Measurements from ENCODE around the gene BIN1.

BIN1 gene

DNA sequence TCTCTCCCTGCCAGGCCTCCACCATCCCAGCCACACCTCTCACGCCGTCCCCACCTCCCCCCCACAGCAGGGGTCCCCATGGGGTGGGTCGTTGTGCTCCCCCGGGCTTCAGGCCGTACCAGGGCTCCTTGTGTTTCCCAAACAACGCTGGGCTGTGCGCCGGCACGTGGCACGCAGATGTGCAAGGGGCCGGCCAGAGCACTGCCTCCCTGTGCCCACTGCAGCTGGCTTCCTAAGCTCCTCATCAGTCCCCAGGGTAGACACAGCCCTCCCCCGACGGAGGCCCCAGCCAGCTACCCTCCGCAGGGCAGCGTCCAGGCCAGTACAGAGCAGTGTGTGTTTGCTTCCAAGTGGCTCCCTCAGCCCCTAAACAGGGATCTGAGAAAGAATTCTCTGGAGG lies 34.0 kb downstream of the BIN1 start:
- Mint-ChIP-seq H3K27ac (peak overlapping the region in 2 of 3 experiments; percentile 53 to 79), H3K4me1 (peaks cover 48% of the 10 kb centered on the region), H3K27me3 (ENCODE audit: low read depth) (peaks cover 1% of the 10 kb centered on the region), H3K4me3 (no peak overlapping the region), H3K9me3 (no peaks in the 10 kb centered on the region), H3K36me3 (ENCODE audit: low read depth) (peaks cover 14% of the 10 kb centered on the region)
- TF ChIP-seq, protein P1, sequence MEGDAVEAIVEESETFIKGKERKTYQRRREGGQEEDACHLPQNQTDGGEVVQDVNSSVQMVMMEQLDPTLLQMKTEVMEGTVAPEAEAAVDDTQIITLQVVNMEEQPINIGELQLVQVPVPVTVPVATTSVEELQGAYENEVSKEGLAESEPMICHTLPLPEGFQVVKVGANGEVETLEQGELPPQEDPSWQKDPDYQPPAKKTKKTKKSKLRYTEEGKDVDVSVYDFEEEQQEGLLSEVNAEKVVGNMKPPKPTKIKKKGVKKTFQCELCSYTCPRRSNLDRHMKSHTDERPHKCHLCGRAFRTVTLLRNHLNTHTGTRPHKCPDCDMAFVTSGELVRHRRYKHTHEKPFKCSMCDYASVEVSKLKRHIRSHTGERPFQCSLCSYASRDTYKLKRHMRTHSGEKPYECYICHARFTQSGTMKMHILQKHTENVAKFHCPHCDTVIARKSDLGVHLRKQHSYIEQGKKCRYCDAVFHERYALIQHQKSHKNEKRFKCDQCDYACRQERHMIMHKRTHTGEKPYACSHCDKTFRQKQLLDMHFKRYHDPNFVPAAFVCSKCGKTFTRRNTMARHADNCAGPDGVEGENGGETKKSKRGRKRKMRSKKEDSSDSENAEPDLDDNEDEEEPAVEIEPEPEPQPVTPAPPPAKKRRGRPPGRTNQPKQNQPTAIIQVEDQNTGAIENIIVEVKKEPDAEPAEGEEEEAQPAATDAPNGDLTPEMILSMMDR (IDR thresholded peaks at IDR 0.05; ENCODE audit: unreplicated experiment in 3 of 3) = no peak

DNA sequence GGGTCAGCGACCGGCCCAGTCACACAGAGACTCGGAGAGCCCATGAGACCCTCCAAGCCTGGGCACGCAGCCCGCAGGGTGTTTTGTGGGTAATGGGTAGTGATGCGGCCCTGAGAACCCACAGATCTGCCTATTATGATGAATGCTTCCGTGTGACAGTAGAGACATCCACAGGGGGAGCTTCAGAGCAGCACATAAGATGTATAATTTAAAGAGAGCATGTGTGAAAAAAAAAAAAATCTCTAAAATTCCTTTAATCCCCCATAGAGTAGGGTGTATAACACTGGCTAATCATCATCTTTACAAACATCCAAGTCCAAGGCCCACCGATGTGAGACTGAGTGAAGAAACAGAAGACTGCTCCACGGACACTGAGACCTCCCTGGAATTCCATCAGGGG lies 34.6 kb downstream of the BIN1 start:
- Mint-ChIP-seq H3K27ac (peak overlapping the region; percentile 10 to 90 (median 79)), H3K27me3 (ENCODE audit: low read depth) (peaks cover 3% of the 10 kb centered on the region), H3K4me1 (peaks cover 48% of the 10 kb centered on the region), H3K36me3 (ENCODE audit: low read depth) (peaks cover 14% of the 10 kb centered on the region), H3K9me3 (no peaks in the 10 kb centered on the region), H3K4me3 (no peak overlapping the region)
- TF ChIP-seq, protein P1 (IDR thresholded peaks at IDR 0.05; ENCODE audit: unreplicated experiment in 3 of 3) = no peak

DNA sequence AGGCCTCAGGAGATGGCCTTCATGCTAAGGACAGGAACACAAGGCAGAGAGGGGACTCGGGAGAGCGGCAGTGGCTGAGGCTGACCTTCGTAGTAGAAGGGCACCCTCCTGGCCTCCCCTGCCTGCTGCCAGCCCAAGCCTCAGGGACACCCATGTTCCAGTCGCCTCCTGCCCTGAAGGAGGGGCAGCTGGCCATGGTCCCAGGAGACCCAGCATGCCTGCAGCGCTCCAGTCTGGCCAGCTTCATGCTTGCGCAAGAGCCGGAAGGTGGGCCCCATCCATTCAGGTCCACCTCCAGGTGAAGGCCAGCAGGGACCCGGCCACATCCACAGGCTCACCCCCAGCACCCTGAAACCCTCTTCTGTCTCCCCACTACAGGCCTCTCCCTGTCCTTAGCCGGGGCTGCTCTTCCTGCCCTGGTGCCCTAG lies 35.0 kb downstream of the BIN1 start:
- peaks cover 3% of the 10 kb centered on the region for H3K27me3 Mint-ChIP-seq (ENCODE audit: low read depth)
- TF ChIP-seq, protein P1 (IDR thresholded peaks at IDR 0.05; ENCODE audit: unreplicated experiment in 3 of 3) = no peak
- no peak overlapping the region for H3K4me3 Mint-ChIP-seq
- peak overlapping the region in 1 of 3 experiments; percentile 79 for H3K27ac Mint-ChIP-seq
- peaks cover 14% of the 10 kb centered on the region for H3K36me3 Mint-ChIP-seq (ENCODE audit: low read depth)
- peaks cover 43% of the 10 kb centered on the region for H3K4me1 Mint-ChIP-seq
- no peaks in the 10 kb centered on the region for H3K9me3 Mint-ChIP-seq

DNA sequence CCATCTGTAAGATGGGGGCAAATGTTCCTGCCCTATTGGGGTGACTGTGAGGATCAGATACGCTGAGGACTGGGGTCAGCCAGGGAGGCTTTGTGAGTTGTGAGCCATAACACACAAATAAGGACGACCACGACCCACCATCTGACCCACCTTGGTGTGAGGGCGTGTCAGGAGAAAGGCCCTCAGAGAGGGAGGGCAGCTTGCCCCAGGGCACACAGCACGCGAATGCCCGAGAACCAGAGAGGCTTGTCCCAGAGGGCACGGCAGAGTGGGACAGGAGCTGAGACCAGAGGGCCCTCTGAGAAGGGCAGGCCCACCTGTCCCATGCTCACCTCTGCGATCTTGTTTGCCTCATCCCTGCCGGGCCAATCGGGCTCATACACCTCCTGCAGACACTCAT lies 36.7 kb downstream of the BIN1 start:
- Mint-ChIP-seq H3K27ac (no peak overlapping the region), H3K4me1 (peaks cover 44% of the 10 kb centered on the region), H3K27me3 (ENCODE audit: low read depth) (peaks cover 3% of the 10 kb centered on the region), H3K9me3 (no peaks in the 10 kb centered on the region), H3K36me3 (ENCODE audit: low read depth) (peaks cover 15% of the 10 kb centered on the region), H3K4me3 (no peak overlapping the region)
- TF ChIP-seq, protein P1 (IDR thresholded peaks at IDR 0.05; ENCODE audit: unreplicated experiment in 3 of 3) = no peak

DNA sequence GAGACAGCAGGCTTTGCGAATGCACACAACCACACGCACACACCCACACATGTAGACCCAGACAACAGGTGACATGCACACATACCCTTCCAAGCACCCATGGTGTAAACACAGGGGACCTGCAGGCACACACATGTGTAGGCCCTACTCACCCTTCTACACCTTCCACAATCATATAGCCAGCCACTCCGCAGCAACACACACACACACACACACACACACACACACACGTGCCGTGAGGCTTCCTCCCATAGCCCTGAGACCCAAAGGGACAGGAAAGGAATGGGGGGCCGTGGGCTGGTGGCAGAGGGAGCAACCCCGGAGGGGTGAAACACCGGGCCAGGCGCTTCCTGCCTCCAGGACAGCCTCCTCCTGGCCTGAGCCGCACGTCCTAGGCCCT lies 37.4 kb downstream of the BIN1 start:
- H3K9me3 Mint-ChIP-seq = no peaks in the 10 kb centered on the region
- H3K4me1 Mint-ChIP-seq = peaks cover 38% of the 10 kb centered on the region
- no peak overlapping the region for H3K4me3 Mint-ChIP-seq
- peak overlapping the region in 1 of 3 experiments; percentile 29 for H3K27ac Mint-ChIP-seq
- TF ChIP-seq, protein P1 (IDR thresholded peaks at IDR 0.05; ENCODE audit: unreplicated experiment in 3 of 3) = no peak
- H3K36me3 Mint-ChIP-seq (ENCODE audit: low read depth) = peaks cover 15% of the 10 kb centered on the region
- peaks cover 3% of the 10 kb centered on the region for H3K27me3 Mint-ChIP-seq (ENCODE audit: low read depth)

DNA sequence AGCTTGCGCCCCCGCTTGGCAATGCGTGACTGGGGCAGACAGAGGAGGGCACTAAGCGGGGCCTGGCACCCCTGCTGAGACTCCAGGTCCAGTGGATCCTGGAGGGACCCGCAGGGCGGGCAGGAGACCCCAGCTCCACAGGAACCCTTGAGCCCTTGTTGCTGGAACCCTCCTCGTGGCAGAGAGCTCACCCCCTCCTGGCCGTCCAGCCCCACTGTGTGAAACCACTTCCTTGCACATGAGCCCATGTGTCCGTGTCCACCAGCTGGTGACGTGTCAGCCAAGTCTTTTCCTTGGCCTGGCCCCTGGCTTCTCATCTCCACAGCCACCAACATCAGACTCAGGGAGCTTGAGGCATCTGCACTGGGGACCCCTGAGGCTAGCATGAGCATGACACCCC lies 38.0 kb downstream of the BIN1 start:
- H3K9me3 Mint-ChIP-seq = no peaks in the 10 kb centered on the region
- H3K4me3 Mint-ChIP-seq = no peak overlapping the region
- H3K27ac Mint-ChIP-seq = peak overlapping the region in 1 of 3 experiments; percentile 29
- H3K4me1 Mint-ChIP-seq = peaks cover 33% of the 10 kb centered on the region
- H3K27me3 Mint-ChIP-seq (ENCODE audit: low read depth) = peaks cover 3% of the 10 kb centered on the region
- TF ChIP-seq, protein P1 (IDR thresholded peaks at IDR 0.05; ENCODE audit: unreplicated experiment in 3 of 3) = no peak
- H3K36me3 Mint-ChIP-seq (ENCODE audit: low read depth) = peaks cover 15% of the 10 kb centered on the region

All from nephron (organoid).